Activated CD4-positive, alpha-beta T cell treated with anti-CD3 and anti-CD28 coated beads, Interleukin-2, Interleukin-4, amounts not matched to agents 100 ng/mL and 50 ng/mL, durations not matched to agents 16 hours and 8 hours (primary cell): Measurements from ENCODE around the gene PROSER2.

Experiments used
- DNase-seq: peaks from one replicate; pipeline ENCODE4 v3.0.0-alpha.2; 2020; ENCODE audit warnings: low spot score

Gene PROSER2

GRCh38 chr10:11869743-11870460, 46.7 kb downstream of the PROSER2 start:
- no peak for DNase-seq

DNA sequence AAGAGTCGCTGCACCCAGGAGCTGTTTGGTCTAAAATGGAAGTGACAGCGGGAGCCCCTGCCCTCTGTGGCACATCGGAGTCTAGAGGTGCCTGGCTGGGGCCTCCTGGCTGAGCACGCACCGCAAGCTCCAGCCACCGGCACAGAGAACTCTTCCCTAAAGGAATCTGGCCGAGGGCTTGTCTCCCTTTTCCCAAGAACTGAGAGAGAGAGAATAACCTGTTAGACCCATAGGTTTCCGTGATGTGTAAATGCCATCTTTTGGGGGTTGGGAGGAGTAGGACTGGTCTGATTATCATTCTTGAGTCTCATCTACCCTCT, 47.3 kb downstream of the PROSER2 start:
- no peak for DNase-seq

DNA sequence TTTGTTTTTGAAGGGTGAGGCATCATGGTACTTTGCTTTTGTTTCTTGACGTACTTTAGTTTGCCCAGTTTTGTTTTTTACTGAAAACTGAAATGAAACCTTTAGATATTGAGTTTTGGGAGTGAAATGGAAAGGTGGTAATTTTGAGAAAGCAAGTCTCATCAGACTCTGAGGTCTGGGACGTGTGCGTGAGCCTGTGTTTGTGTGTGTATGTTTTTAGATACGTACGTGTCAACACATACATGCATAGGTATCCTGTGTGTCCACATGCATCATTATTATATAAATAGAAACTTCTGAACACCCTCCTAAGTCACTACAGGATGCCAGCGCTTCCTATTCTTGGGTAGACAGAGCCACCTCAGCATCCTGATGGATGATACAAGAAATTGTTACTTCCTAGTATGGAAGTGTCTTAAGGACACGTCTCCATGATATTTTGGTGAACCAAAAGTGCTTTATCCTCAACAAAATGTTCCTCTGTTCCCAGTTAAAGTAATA, 47.8 kb downstream of the PROSER2 start:
- DNase-seq = no peak

GRCh38 chr10:11871466-11871865, 48.3 kb downstream of the PROSER2 start:
- DNase-seq = no peak

DNA sequence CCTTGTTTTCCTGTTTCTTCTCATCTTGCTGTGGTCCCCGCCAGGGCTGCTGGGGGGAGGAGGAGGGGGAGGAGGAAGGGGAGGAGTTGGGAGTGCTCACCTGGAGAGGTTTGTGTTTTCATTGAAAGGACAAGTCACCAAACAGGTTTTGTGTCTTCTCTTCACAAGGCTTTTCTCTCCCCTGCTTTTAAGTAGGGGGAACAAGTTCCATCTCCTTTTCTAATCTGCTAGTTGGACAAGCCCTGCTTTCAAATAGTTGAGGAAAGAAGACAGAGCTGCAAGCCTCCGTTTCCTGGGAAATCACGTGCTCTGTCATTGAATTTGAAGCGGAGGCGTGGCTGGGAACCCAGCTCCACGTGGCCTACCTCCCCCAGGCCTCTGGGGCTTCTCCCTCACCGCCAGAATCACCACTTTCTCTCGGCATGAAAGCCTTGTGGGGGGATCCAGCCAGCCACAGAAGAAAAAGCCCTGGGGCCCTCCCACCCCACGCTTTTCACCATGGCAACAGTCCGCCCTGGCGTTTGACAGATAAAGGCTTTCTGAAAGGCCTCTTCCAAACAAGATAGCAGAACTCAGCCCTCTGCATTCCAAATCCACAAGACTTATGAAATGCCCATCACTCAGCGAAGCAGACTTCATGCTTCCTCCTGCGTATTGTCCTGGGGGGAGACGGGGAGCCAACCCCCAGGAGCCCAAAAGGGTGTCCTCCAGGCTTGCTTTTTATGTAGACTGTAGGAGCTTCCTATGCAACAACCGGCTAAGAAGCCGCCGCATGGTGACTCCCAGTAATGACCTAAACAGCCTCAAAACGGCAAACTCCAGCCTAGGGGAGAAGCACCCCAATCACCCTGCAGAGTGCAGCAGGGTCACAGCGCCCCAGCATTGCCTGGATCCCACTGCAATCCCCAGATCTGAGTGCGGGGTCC, 51.7 kb downstream of the PROSER2 start:
- peak; percentile 18 for DNase-seq

DNA sequence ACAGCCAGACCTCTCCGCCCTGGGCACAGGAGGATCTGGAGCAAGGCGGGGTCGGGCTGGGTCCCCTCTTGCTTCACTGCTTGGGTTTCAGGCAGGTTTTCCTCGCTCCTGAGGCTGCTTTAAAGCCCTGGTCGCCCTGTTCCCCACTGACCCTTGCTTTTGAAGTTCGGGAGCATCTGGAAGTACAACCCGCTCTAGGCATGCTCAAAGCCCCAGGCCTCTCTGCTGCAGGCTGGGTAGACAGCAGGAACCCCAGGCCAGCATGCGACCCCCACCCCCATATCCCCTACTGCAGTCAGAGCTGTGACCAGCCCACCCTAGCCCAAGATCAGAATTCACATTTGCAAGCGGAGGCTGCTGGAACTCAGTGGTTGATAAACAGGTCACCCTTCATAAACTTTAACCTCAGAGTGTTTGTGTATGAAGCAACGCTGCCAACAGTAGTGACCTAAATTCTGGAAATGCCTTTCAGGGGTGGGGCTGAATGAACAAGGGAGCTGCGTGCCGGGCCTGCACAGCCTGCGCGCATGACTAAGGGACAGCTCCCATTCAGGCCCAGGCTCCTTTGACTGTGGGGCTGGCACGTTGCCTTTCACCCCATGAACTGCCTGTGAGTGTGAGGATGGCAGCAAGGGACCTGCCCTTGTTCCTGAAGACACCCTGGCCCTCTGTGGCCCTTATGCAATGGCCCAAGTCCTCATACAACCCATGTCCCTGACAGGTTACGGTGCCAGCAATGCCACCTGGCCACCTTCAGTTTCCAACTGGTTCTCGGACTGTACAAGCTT, 52.5 kb downstream of the PROSER2 start:
- DNase-seq = no peak

GRCh38 chr10:11876324-11876723, 53.2 kb downstream of the PROSER2 start:
- DNase-seq = no peak

DNA sequence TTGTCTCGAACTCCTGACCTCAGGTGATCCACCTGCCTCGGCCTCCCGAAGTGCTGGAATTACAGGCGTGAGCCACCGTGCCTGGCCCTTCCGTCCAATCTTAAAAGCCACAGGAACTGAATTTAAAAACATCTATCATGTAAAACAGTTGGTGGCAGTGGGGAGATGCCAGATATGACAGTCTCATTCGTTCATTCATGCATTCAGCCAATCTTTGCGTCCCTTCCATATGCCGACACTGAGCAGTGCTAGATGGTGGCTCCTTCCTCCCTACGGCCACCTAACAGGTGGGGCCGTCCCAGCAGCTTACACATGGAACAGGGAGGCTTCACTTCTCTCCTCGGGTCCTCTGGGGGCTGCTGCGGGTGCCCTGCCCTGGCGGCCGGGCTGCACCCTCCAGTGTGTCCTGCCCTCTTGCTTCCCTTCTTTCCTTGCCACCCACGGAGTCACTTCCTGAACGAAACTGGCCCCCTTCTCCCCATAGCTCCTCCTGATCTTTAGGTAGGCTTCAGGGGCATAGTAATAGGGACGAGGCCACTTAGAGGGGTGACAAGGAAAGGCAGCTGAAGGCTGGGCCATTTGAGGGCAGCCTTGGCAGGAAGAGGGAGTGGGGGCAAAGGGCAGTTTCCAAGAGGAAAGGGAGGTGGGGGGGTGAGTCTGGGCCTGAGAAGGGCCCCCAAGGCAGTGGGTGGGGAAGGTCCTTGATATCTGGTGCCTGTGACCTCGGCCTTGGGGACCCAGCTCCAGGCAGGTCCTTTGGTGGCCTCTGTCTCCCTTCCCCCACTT, 53.8 kb downstream of the PROSER2 start:
- DNase-seq = no peak

- no peak for DNase-seq
Measured at GRCh38 chr10:11877591-11877905, 54.4 kb downstream of the PROSER2 start.

- DNase-seq = no peak
Measured at GRCh38 chr10:11878776-11879175, 55.6 kb downstream of the PROSER2 start.

GRCh38 chr10:11879387-11880094, 56.4 kb downstream of the PROSER2 start:
- DNase-seq = no peak

- no peak for DNase-seq
Measured at GRCh38 chr10:11880151-11881029, 57.2 kb downstream of the PROSER2 start.

DNA sequence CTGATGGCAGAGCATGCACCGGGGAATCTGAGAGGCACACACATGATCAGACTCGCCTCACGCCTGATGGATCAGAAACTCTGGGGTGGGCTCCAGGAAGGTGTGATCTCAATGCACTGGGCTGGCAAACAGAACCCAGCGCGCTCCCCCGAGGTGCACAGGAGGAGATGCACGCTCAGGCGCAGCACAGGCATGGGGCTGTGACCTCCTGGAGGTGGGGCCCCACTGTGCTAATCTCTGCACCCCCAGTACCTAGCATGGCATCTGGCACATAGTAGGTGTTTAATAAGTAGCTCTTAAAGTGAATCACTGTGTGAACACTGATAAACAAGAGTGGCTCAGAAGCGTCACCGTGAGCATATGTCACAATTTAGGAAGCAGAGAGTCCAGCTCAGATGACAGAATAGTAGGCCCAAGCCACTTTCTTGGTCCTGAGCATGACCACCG, 57.9 kb downstream of the PROSER2 start:
- DNase-seq = no peak

DNA sequence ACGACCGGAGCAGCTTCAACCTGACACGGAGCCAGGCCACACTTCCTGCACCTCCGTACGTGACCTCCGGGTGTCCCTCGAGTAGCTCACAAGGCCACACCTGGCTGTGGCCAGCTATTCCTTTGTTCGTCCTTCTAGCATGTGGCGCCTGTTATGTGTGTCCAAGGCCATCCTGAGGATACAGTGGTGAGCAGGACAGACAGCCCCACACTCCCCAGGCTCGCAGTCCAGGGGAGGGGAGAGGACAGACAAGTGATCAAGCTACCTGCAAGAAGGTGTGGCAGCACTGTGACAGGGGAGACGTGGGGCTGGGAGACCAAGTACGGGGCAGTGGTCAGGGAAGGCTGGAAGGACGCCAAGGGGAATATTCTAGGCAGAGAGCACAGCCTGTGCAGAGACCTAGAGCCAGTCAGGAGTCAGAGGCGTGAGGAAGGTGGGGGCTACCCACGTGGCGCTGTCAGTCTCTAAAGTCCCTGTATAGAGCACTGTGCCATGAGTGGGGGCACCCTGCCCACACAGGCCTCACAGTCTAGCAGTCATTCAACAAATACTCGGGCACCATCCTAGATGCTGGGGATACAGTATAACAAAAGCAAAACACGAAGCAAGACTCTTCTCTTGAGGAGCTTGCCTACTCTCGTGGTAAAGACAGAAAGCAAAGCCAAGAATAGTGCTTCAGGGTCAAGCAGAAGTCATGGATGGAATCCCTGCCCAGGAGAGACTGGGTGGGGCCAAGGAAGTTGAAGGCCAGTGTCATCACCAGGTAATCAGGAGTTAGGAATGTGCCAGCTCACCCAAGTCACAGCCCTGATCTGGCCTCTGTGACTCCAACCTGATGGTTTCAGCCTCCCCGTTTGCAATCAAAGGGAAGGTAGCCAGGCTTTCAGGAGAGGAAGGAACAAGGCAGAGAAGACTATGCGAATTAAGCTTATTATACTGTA, 58.6 kb downstream of the PROSER2 start:
- DNase-seq = no peak

DNA sequence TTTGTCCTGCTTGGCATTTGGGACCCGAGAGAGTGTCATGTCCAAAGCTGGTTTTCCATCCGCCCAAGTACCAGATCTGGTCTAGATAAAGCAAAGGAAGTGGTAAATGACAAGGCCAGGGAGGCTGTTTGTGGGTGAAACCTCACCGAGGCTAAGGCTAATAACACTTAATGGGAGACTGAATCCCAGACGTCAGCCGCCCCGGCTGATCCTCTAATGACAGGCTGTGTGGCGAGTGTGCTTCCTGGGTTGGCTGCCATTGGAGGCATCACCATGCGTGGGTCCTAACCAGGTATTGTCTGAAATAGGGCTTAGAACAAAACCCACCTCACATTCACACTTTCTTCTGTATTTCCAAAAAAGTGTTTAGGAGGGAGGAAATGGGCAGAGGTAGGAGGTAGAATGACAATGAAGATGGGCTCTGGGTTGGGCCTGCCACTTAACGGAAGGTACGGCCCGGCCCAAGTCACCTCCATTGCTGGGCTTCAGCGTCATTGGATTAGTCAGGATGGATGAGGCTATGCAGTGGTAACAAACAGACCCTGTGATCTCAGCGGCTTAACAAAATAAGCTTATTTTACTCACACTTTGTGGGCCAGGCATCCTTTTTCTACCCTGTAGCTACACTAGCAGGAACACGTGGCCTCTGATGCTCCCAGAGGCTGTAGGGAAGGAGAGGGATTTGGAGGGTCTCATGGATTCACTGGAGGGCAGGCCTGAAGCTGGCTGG, 59.7 kb downstream of the PROSER2 start:
- DNase-seq = peak; percentile 14

DNA sequence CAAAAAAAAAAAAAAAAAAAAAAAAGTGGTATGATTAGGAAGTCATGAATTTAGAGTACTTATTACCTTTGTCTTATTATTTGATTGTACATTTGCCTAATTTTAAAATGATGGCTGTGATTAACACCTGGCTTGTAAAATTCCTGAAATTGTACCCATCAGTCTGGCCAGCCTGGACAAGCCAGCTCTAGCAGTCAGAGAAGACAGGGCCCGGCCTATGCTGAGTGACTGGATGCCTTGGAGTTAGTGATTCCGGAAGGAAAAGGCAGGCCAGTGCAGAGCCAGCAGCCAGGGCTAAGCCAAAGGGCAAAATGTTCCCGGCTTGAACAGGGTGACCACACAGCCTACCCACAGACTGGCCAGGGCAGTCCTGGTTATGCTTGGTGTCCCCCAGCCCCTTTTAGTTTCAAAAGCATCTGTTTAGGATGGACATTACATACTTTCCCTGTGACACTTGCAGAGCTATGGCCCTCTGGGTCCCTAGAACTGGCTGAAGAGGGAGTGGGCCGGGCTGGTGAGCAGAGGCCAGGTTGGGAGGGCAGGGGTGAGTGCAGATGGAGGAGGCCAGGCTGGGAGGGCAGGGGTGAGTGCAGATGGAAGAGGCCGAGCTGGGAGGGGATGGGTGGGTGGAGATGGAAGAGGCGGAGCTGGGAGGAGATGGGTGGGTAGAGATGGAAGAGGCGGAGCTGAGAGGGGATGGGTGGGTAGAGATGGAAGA, 61.7 kb downstream of the PROSER2 start:
- DNase-seq = no peak

GRCh38 chr10:11885437-11886137, 62.4 kb downstream of the PROSER2 start:
- no peak for DNase-seq
